Measurements from ENCODE around the gene FAM90A26. TPM values are rescaled to one million over a fixed set of nuclear protein-coding genes. Genes with fewer than 3 reads are reported as not detected.
"Not testable (repeated sequence)": the region's sequence is repeated elsewhere in the genome, so short reads cannot be mapped to it uniquely, and the experiment has no call there.

FAM90A26 gene
- total RNA-seq, 1 experiment from 2014 or later, result not detected

DNA sequence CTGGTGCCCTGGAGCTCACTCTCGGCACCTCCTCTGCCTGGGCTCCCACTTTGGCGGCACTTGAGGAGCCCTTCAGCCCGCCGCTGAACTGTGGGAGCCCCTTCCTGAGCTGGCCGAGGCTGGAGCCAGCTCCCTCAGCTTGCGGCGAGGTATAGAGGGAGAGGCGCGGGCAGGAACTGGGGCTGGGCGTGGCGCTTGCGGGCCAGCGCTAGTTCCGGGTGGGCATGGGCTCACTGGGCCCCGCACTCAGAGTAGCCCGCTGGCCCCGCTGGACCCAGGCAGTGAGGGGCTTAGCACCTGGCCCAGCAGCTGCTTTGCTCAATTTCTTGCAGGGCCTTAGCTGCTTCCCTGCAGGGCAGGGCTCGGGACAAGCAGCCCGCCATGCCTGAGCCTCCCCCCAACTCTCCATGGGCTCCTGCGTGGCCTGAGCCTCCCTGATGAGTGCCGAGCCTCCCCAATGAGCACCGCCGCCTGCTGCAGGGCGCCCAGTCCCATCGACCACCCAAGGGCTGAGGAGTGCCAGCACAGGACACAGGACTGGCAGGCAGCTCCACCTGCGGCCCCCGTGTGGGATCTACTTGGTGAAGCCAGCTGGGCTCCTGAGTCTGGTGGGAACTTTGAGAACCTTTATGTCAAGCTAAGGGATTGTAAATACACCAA lies 26.7 kb upstream of the FAM90A26 start:
- no peaks in the 10 kb centered on the region for H3F3A ChIP-seq (ENCODE audit: low read length, unreplicated experiment)
- H3K9me2 ChIP-seq (replicated peaks; ENCODE audit: low read length), result no peaks in the 10 kb centered on the region
- H3K9ac ChIP-seq (ENCODE audit: low read length), result no peak overlapping the region
- no peaks in the 10 kb centered on the region for H3K27me3 ChIP-seq (ENCODE audit: low read length)
- no peak overlapping the region for H3K27ac ChIP-seq (ENCODE audit: low read length)
- H4K20me1 ChIP-seq (ENCODE audit: low read length), result no peaks in the 10 kb centered on the region
- ATAC-seq, result no peak
- no peak for DNase-seq
- no peak overlapping the region for H2AFZ ChIP-seq (ENCODE audit: low read length)
- ChIA-PET CTCF (no interaction called here), POLR2A (ENCODE audit: unreplicated experiment) (no interaction called here)
- no TSS peak for BruUV-seq (replicated peaks)
- intact Hi-C loops (cut with micrococcal nuclease), result no loop called here
- no peaks in the 10 kb centered on the region for H3K36me3 ChIP-seq (ENCODE audit: low read depth, low read length)
- H3K9me3 ChIP-seq (ENCODE audit: low read length), result no peaks in the 10 kb centered on the region
- H3K79me2 ChIP-seq (ENCODE audit: low read length), result no peaks in the 10 kb centered on the region
- TF ChIP-seq EZH2phosphoT487 (IDR thresholded peaks at IDR 0.05; ENCODE audit: borderline replicate concordance, low read length), result no peak
- TF ChIP-seq, protein P1, sequence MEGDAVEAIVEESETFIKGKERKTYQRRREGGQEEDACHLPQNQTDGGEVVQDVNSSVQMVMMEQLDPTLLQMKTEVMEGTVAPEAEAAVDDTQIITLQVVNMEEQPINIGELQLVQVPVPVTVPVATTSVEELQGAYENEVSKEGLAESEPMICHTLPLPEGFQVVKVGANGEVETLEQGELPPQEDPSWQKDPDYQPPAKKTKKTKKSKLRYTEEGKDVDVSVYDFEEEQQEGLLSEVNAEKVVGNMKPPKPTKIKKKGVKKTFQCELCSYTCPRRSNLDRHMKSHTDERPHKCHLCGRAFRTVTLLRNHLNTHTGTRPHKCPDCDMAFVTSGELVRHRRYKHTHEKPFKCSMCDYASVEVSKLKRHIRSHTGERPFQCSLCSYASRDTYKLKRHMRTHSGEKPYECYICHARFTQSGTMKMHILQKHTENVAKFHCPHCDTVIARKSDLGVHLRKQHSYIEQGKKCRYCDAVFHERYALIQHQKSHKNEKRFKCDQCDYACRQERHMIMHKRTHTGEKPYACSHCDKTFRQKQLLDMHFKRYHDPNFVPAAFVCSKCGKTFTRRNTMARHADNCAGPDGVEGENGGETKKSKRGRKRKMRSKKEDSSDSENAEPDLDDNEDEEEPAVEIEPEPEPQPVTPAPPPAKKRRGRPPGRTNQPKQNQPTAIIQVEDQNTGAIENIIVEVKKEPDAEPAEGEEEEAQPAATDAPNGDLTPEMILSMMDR (conservative IDR thresholded peaks at IDR 0.05; ENCODE audit: low read depth, low read length), result no peak
- TF ChIP-seq EZH2 (IDR thresholded peaks at IDR 0.05; ENCODE audit: low read length, unreplicated experiment), result no peak
- H3K4me2 ChIP-seq (ENCODE audit: low read length), result no peak overlapping the region
- H3K4me3 ChIP-seq (ENCODE audit: low read length), result no peak overlapping the region
- no peaks in the 10 kb centered on the region for H3K4me1 ChIP-seq (ENCODE audit: insufficient read depth, low read length)

DNA sequence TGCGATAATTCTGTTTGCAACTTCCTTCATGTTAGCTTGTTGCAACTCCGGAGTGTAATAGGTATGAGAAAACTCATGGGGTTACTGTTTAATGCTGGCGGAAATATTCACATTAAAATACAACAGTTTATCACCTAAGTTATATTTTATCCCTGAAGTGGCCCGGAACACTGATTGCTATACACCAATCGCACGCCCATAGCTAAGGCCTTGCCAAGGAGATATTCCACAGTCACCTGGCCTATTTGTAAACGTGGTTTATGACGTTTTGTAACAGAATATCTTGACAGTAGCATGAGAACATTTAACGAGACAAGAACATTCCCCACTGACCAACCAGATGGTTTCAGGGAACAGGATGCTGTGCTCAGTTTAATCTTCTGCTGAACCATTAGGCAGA lies 23.2 kb upstream of the FAM90A26 start:
- TF ChIP-seq EZH2phosphoT487 (IDR thresholded peaks at IDR 0.05; ENCODE audit: borderline replicate concordance, low read length) (no peak), EZH2 (IDR thresholded peaks at IDR 0.05; ENCODE audit: low read length, unreplicated experiment) (no peak)
- TF ChIP-seq, protein P1 (conservative IDR thresholded peaks at IDR 0.05; ENCODE audit: low read depth, low read length), result no peak
- ChIA-PET CTCF (no interaction called here), POLR2A (ENCODE audit: unreplicated experiment) (no interaction called here)
- no peak overlapping the region for H2AFZ ChIP-seq (ENCODE audit: low read length)
- no peak overlapping the region for H3K9ac ChIP-seq (ENCODE audit: low read length)
- intact Hi-C loops (cut with micrococcal nuclease), result no loop called here
- BruUV-seq (replicated peaks), result no TSS peak
- ATAC-seq (no peak), DNase-seq (no peak)
- H3K4me1 ChIP-seq (ENCODE audit: insufficient read depth, low read length), result no peaks in the 10 kb centered on the region
- H3K9me2 ChIP-seq (replicated peaks; ENCODE audit: low read length), result no peaks in the 10 kb centered on the region
- H3K27me3 ChIP-seq (ENCODE audit: low read length), result no peaks in the 10 kb centered on the region
- H3K36me3 ChIP-seq (ENCODE audit: low read depth, low read length), result no peaks in the 10 kb centered on the region
- H3K79me2 ChIP-seq (ENCODE audit: low read length), result no peaks in the 10 kb centered on the region
- no peak overlapping the region for H3K4me3 ChIP-seq (ENCODE audit: low read length)
- no peak overlapping the region for H3K27ac ChIP-seq (ENCODE audit: low read length)
- no peaks in the 10 kb centered on the region for H3K9me3 ChIP-seq (ENCODE audit: low read length)
- no peaks in the 10 kb centered on the region for H3F3A ChIP-seq (ENCODE audit: low read length, unreplicated experiment)
- no peaks in the 10 kb centered on the region for H4K20me1 ChIP-seq (ENCODE audit: low read length)
- H3K4me2 ChIP-seq (ENCODE audit: low read length), result no peak overlapping the region

DNA sequence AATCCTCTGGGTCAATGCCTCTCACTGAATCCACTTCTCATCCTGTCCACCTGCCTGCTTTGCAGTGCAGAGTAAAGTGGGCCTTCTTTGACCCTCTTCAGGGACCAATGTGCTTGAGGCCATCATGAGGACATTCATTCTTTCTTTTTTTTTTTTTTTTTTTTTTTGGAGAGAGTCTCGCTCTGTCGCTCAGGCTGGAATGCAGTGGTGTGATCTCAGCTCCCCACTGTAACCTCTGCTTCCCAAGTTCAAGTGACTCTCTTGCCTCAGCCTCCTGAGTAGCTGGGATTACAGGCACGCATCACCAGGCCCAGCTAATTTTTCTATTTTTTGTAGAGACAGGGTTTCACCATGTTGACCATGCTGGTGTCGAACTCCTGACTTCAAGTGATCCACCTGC lies 22.8 kb upstream of the FAM90A26 start:
- H4K20me1 ChIP-seq (ENCODE audit: low read length); H3K27ac ChIP-seq (ENCODE audit: low read length); POLR2A ChIA-PET (ENCODE audit: unreplicated experiment); BruUV-seq (replicated peaks); H2AFZ ChIP-seq (ENCODE audit: low read length); H3K27me3 ChIP-seq (ENCODE audit: low read length); H3K4me3 ChIP-seq (ENCODE audit: low read length); H3K79me2 ChIP-seq (ENCODE audit: low read length); H3K4me2 ChIP-seq (ENCODE audit: low read length); CTCF ChIA-PET; ATAC-seq; H3K9ac ChIP-seq (ENCODE audit: low read length); intact Hi-C loops (cut with micrococcal nuclease); H3K9me3 ChIP-seq (ENCODE audit: low read length); H3F3A ChIP-seq (ENCODE audit: low read length, unreplicated experiment); DNase-seq; H3K9me2 ChIP-seq (replicated peaks; ENCODE audit: low read length); H3K4me1 ChIP-seq (ENCODE audit: insufficient read depth, low read length); H3K36me3 ChIP-seq (ENCODE audit: low read depth, low read length): not testable (repeated sequence)

DNA sequence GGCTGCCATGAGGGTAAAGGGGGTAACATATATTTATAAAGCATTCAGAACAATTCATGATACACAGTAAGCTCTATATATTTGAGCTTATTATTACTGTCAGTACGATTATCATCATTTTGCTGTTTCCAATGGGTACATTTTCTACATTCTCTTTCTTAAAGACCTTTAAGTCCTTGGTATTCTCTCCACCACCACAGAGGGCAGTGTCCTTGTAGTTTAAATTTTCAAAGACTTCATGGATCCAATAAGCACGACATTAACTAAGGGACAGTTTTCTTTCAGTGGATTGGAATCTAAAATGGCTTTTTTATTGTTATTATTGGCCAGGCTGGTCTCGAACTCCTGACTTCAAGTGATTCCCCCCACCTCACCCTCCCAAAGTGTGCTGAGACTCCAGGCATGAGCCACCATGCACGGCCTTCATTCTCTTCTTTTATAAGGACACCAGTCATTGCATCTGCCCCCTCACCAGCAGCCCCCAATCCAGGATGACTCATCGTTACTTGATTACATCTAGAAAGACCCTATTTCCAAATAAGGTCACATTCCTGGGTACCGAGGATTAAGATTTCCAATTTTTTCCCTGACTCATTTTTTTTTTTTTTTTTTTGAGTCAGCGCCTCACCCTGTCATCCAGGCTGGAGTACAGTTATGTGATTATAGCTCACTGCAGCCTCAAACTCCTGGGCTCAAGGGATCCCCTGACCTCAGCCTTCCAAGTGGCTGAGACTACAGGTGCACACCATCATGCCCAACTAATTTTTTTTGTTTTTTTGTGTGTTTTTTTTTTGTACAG lies 21.4 kb upstream of the FAM90A26 start:
- H4K20me1 ChIP-seq (ENCODE audit: low read length); H3K27me3 ChIP-seq (ENCODE audit: low read length); POLR2A ChIA-PET (ENCODE audit: unreplicated experiment); ATAC-seq; BruUV-seq (replicated peaks); DNase-seq; H3K4me1 ChIP-seq (ENCODE audit: insufficient read depth, low read length); H3K79me2 ChIP-seq (ENCODE audit: low read length); CTCF ChIA-PET; H3K9me3 ChIP-seq (ENCODE audit: low read length); H2AFZ ChIP-seq (ENCODE audit: low read length); H3K4me3 ChIP-seq (ENCODE audit: low read length); H3K4me2 ChIP-seq (ENCODE audit: low read length); H3K9ac ChIP-seq (ENCODE audit: low read length); H3K9me2 ChIP-seq (replicated peaks; ENCODE audit: low read length); H3F3A ChIP-seq (ENCODE audit: low read length, unreplicated experiment); intact Hi-C loops (cut with micrococcal nuclease); H3K27ac ChIP-seq (ENCODE audit: low read length); H3K36me3 ChIP-seq (ENCODE audit: low read depth, low read length): not testable (repeated sequence)

DNA sequence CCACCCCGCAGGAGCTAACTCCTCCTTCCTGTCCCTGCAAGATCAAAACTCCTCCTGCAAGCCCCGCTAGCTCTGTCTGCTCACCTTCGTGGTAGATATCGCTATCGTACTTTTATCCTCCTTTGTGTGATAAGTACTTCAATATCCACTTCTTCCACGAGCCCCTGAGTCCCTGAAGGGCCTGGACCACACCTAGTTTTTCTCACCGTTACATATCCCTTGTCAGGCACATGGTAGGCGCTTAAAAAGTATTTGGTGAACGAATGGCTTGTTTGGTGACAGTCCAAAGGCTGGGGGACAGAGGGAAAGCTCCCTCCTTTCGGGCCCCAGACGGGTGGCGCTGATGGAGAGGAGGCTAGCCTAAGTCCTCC lies 18.4 kb upstream of the FAM90A26 start:
- Histone ChIP-seq H2AFZ (ENCODE audit: low read length) (peak overlapping the region; percentile 50; the same call in 1 of the 2 replicates), H3K4me2 (ENCODE audit: low read length) (peak overlapping the region; percentile 41), H3K4me3 (ENCODE audit: low read length) (peak overlapping the region; percentile 32; the same call in 1 of the 2 replicates)
- H3K9ac ChIP-seq (ENCODE audit: low read length); POLR2A ChIA-PET (ENCODE audit: unreplicated experiment); H3K36me3 ChIP-seq (ENCODE audit: low read depth, low read length); DNase-seq; H3K4me1 ChIP-seq (ENCODE audit: insufficient read depth, low read length); H3F3A ChIP-seq (ENCODE audit: low read length, unreplicated experiment); intact Hi-C loops (cut with micrococcal nuclease); BruUV-seq (replicated peaks); CTCF ChIA-PET; H3K27me3 ChIP-seq (ENCODE audit: low read length); H4K20me1 ChIP-seq (ENCODE audit: low read length); H3K9me2 ChIP-seq (replicated peaks; ENCODE audit: low read length); H3K9me3 ChIP-seq (ENCODE audit: low read length); H3K79me2 ChIP-seq (ENCODE audit: low read length); H3K27ac ChIP-seq (ENCODE audit: low read length); ATAC-seq: not testable (repeated sequence)
